B cell (primary cell): ENCODE data around the gene DIPK1B. TPM values are rescaled to one million over a fixed set of nuclear protein-coding genes. Genes with fewer than 3 reads are reported as not detected.

Experiments
- ATAC-seq: fragments of 200-7000 bp; cut with Tn5 transposase; one replicate; pipeline ENCODE4 v1.10.0; 2021; ENCODE audit warnings: low read depth, mild to moderate bottlenecking, moderate number of reproducible peaks, moderate library complexity
- CTCF ChIA-PET: fragments of 350-600 bp; sonication (Branson Sonifier 250); formaldehyde crosslinking; loops from one replicate; lab custom pipeline; 2021; ENCODE audit warnings: antibody characterized with exemption, inconsistent platforms; lab: Charles Lee
- POLR2A ChIA-PET: fragments of 350-600 bp; sonication (Branson Sonifier 250); formaldehyde crosslinking; loops from one replicate; lab custom pipeline; 2021; ENCODE audit warnings: antibody characterized with exemption; lab: Charles Lee
- DNase-seq: peaks from one replicate; pipeline ENCODE4 v3.0.0; 2013
- H2AFZ ChIP-seq: 2 replicates; pipeline ENCODE4 v1.6.1; 2012; ENCODE audit warnings: mild to moderate bottlenecking, low read depth, low read length; ENCODE audit not compliant: insufficient read depth, poor library complexity, severe bottlenecking
- H3K27ac ChIP-seq, 2 donors: 1 replicate in 1 of 2; 2 replicates in 1 of 2; pipeline ENCODE4 v1.5.1; 2012 to 2013; ENCODE audit warnings: low read length in 2 of 2, mild to moderate bottlenecking in 2 of 2, moderate library complexity in 1 of 2
- H3K27me3 ChIP-seq, 4 experiments: fragments of 200-600 bp in 1 of 4; sonication (generic) in 1 of 4; replicated peaks in 1 of 4; 1 replicate in 2 of 4; 2 replicates in 2 of 4; pipeline versions ENCODE4 v1.6.1 to v1.7.0; 2013 to 2016; ENCODE audit warnings: low read length in 3 of 4, mild to moderate bottlenecking in 2 of 4, mixed read lengths in 1 of 4, moderate library complexity in 1 of 4; ENCODE audit not compliant: insufficient read depth in 4 of 4, control insufficient read depth in 3 of 4; ENCODE audit errors: control extremely low read depth in 1 of 4
- H3K36me3 ChIP-seq, 2 experiments: replicated peaks in 1 of 2; 1 replicate in 1 of 2; 2 replicates in 1 of 2; pipeline versions ENCODE4 v1.6.1 to v1.7.1; 2013; ENCODE audit warnings: low read length in 1 of 2; ENCODE audit not compliant: insufficient read depth in 2 of 2, control insufficient read depth in 1 of 2; ENCODE audit errors: control extremely low read depth in 1 of 2, extremely low read depth in 1 of 2
- H3K4me1 ChIP-seq, 2 donors: fragments of 200-600 bp in 1 of 2; sonication (generic) in 1 of 2; 1 replicate in 1 of 2; 2 replicates in 1 of 2; pipeline versions ENCODE4 v1.5.1 to v1.6.1; 2013 to 2017; ENCODE audit warnings: low read length in 2 of 2; ENCODE audit not compliant: control insufficient read depth in 2 of 2, insufficient read depth in 2 of 2
- H3K4me2 ChIP-seq: replicated peaks from 2 replicates; pipeline ENCODE3; 2012; ENCODE audit warnings: mild to moderate bottlenecking, low read depth, low read length; ENCODE audit not compliant: poor library complexity, severe bottlenecking
- H3K4me3 ChIP-seq, 5 experiments: fragments of 200-600 bp in 1 of 5; sonication (generic) in 1 of 5; 1 replicate in 3 of 5; 2 replicates in 2 of 5; pipeline versions ENCODE4 v1.5.1 to v1.7.0; 2011 to 2016; ENCODE audit warnings: low read length in 4 of 5, mild to moderate bottlenecking in 4 of 5, low read depth in 2 of 5, control low read depth in 1 of 5, moderate library complexity in 1 of 5; ENCODE audit not compliant: insufficient read depth in 1 of 5; ENCODE audit errors: control extremely low read depth in 1 of 5, extremely low read depth in 1 of 5
- H3K79me2 ChIP-seq: fragments of 200-600 bp; sonication (generic); one replicate; pipeline ENCODE4 v1.6.0; 2016; ENCODE audit warnings: low read length; ENCODE audit not compliant: control insufficient read depth, insufficient read depth
- H3K9ac ChIP-seq: fragments of 200-600 bp; sonication (generic); 2 replicates; pipeline ENCODE4 v1.6.1; 2017; ENCODE audit warnings: mild to moderate bottlenecking, low read length, moderate library complexity
- H3K9me3 ChIP-seq, 3 donors: one replicate each; pipeline versions ENCODE4 v1.6.1 to v1.7.1; 2013; ENCODE audit warnings: low read length in 2 of 3; ENCODE audit not compliant: control insufficient read depth in 2 of 3, insufficient read depth in 1 of 3; ENCODE audit errors: control extremely low read depth in 1 of 3
- H4K20me1 ChIP-seq: 2 replicates; pipeline ENCODE4 v1.6.0; 2012; ENCODE audit warnings: mild to moderate bottlenecking, low read length; ENCODE audit not compliant: insufficient read depth, control insufficient read depth, poor library complexity, severe bottlenecking
- H3K27ac Mint-ChIP-seq: one replicate; pipeline ENCODE4 v1.8.0; 2021; ENCODE audit warnings: mixed read lengths
- H3K27me3 Mint-ChIP-seq: one replicate; pipeline ENCODE4 v1.8.0; 2021; ENCODE audit warnings: mixed read lengths
- H3K4me1 Mint-ChIP-seq: one replicate; pipeline ENCODE4 v1.8.0; 2021; ENCODE audit warnings: mixed read lengths
- H3K4me3 Mint-ChIP-seq: one replicate; pipeline ENCODE4 v1.8.0; 2021; ENCODE audit warnings: mixed read lengths
- H3K9me3 Mint-ChIP-seq: one replicate; pipeline ENCODE4 v1.8.0; 2022; ENCODE audit warnings: mixed read lengths; ENCODE audit not compliant: insufficient read depth
- CTCF ChIP-seq: fragments of 200-600 bp; IDR thresholded peaks from one replicate; pipeline ENCODE4 v1.8.0; 2022; ENCODE audit warnings: antibody characterized with exemption, mild to moderate bottlenecking
- EZH2 ChIP-seq: IDR thresholded peaks from 2 replicates; pipeline ENCODE4 v1.6.1; 2012; ENCODE audit warnings: borderline replicate concordance, low read depth, mild to moderate bottlenecking, moderate library complexity, low read length; ENCODE audit not compliant: insufficient read depth, poor library complexity, severe bottlenecking
- WGBS: methylation state at CpG from one replicate; pipeline ENCODE4 v1.1.5; 2013; ENCODE audit warnings: missing lambda C conversion rate; ENCODE audit not compliant: insufficient coverage; 5-methylcytosine and 5-hydroxymethylcytosine counted together
- intact Hi-C: fragments of 100-400 bp; cut with micrococcal nuclease; formaldehyde crosslinking; loops from one replicate; pipeline ENCODE4 v1.10.0; 2022
- polyA plus RNA-seq: library from polyadenylated mRNA; depleted of rRNA; stranded (reverse); fragments of >200 nt; gene quantifications from 2 replicates; pipeline ENCODE4 v1.2.3, GENCODE V29; 2012
- total RNA-seq, 2 donors: library from RNA; stranded (reverse); fragments of 120-200 nt in 1 of 2; gene quantifications; 1 replicate in 1 of 2; 2 replicates in 1 of 2; pipeline versions ENCODE4 v1.2.3 to v1.2.4, GENCODE V29; 2013 to 2022

DIPK1B gene
- total and polyA plus RNA-seq, 2 donors (not counting 1 experiment from before 2014, with no cell fraction given), result 9.6 TPM

- no peak overlapping the region for H2AFZ ChIP-seq
- no peak overlapping the region for H3K9ac ChIP-seq
- DNase-seq, result no peak
- peaks cover 78% of the 10 kb centered on the region for H4K20me1 ChIP-seq
- no peak for TF ChIP-seq EZH2
- no peak for TF ChIP-seq CTCF
- Mint-ChIP-seq H3K9me3 (no peaks in the 10 kb centered on the region), H3K27me3 (no peaks in the 10 kb centered on the region), H3K4me3 (no peak overlapping the region), H3K4me1 (peaks cover 44% of the 10 kb centered on the region), H3K27ac (no peak overlapping the region)
- no peak for ATAC-seq
- intact Hi-C loops, result no loop called here
- no peak overlapping the region for H3K27ac ChIP-seq
- H3K4me1 ChIP-seq, result peaks cover 26 to 45% of the 10 kb centered on the region in 2 donors
- 93% methylated on average over 32 of the region's 32 CpGs for WGBS
- no peaks in the 10 kb centered on the region for H3K27me3 ChIP-seq
- no peak overlapping the region for H3K4me3 ChIP-seq
- POLR2A ChIA-PET, result interaction anchor here (1.0 to 1.6 kb wide), 2 partner anchors 10 to 36 kb away, joined by 3 to 4 read pairs; partner anchors contain the start of gene AGPAT2
- CTCF ChIA-PET, result interaction anchor here (1.2 kb wide), 1 partner anchor 18 kb away, joined by 3 read pairs; no protein-coding TSS in a partner anchor
- H3K9me3 ChIP-seq, result no peaks in the 10 kb centered on the region
- H3K4me2 ChIP-seq, result no peak overlapping the region
- peaks cover 36% of the 10 kb centered on the region for H3K79me2 ChIP-seq
- H3K36me3 ChIP-seq, result peaks cover 0 to 51% of the 10 kb centered on the region in 2 experiments
Measured at GRCh38 chr9:136723362-136723976, 11.1 kb downstream of the DIPK1B start.

GRCh38 chr9:136723989-136724388 is 11.6 kb downstream of the DIPK1B start:
- Histone ChIP-seq H3K27ac (no peak overlapping the region), H3K79me2 (peaks cover 36% of the 10 kb centered on the region), H3K36me3 (peaks cover 0 to 51% of the 10 kb centered on the region in 2 experiments), H3K4me2 (no peak overlapping the region), H3K4me3 (no peak overlapping the region), H3K9me3 (no peaks in the 10 kb centered on the region), H3K27me3 (no peaks in the 10 kb centered on the region), H4K20me1 (peaks cover 78% of the 10 kb centered on the region), H2AFZ (no peak overlapping the region), H3K4me1 (peaks cover 29 to 45% of the 10 kb centered on the region in 2 donors), H3K9ac (no peak overlapping the region)
- H3K27ac Mint-ChIP-seq, result no peak overlapping the region
- POLR2A ChIA-PET, result no interaction called here
- H3K4me3 Mint-ChIP-seq, result no peak overlapping the region
- ATAC-seq (no peak), DNase-seq (no peak)
- WGBS, result 94% methylated on average over 6 of the region's 8 CpGs
- CTCF ChIA-PET, result interaction anchor here (1.2 kb wide), 1 partner anchor 17 kb away, joined by 3 read pairs; no protein-coding TSS in a partner anchor
- no peaks in the 10 kb centered on the region for H3K9me3 Mint-ChIP-seq
- TF ChIP-seq CTCF (no peak), EZH2 (no peak)
- peaks cover 41% of the 10 kb centered on the region for H3K4me1 Mint-ChIP-seq
- intact Hi-C loops, result no loop called here
- H3K27me3 Mint-ChIP-seq, result no peaks in the 10 kb centered on the region
